ENCODE data around the gene RASA3. TPM values are rescaled to one million over a fixed set of nuclear protein-coding genes. Genes with fewer than 3 reads are reported as not detected.

The RASA3 gene
- total and polyA plus RNA-seq, 2 of the 8 experiments (the other 6 are each of a cell fraction or from before 2014, with no cell fraction given) = 7.5 to 21.9 TPM

GRCh38 chr13:114145722-114146121 is 13.3 kb upstream of the RASA3 start:
- CTCF ChIA-PET (ENCODE audit: partially characterized antibody) = interaction anchor here (0.6 to 2.4 kb wide), 12 partner anchors 8 to 258 kb away, joined by 3 to 13 read pairs (median 3); partner anchors contain the start of gene CFAP97D2

More at GRCh38 chr13:114145722-114146121, 13.3 kb upstream of the RASA3 start:
- no peak overlapping the region for H4K91ac ChIP-seq (replicated peaks; ENCODE audit: insufficient read length, low read length)
- no peak for TF ChIP-seq SIRT6 (IDR thresholded peaks at IDR 0.05; ENCODE audit: low read length)
- no peak for TF ChIP-seq E2F6 (IDR thresholded peaks at IDR 0.05)
- no peak for TF ChIP-seq TEAD4 (IDR thresholded peaks at IDR 0.05; ENCODE audit: low read depth, low read length)
- no peak overlapping the region for H2BK20ac ChIP-seq (ENCODE audit: low read length)
- H3K36me3 ChIP-seq (ENCODE audit: control insufficient read depth in 2 of 4, insufficient read depth in 4 of 4, low read length in 3 of 4) = no peaks in the 10 kb centered on the region; a peak in 1 of 8 replicates
- H3K9me3 ChIP-seq (ENCODE audit: insufficient read depth in 2 of 2, low read depth in 1 of 2, low read length in 1 of 2) = no peaks in the 10 kb centered on the region
- no peak overlapping the region for H3K4ac ChIP-seq (replicated peaks; ENCODE audit: insufficient read length, low read depth, low read length)
- no peaks in the 10 kb centered on the region for H3K27me3 ChIP-seq (replicated peaks in 1 of 4; ENCODE audit: control insufficient read depth in 3 of 4, extremely low read depth in 1 of 4, insufficient read depth in 3 of 4, low read length in 3 of 4)
- H3K14ac ChIP-seq (ENCODE audit: insufficient read length) = no peak overlapping the region
- no peak overlapping the region for H3K18ac ChIP-seq (ENCODE audit: extremely low read depth, low read length)
- peaks cover 9% of the 10 kb centered on the region for H3K23me2 ChIP-seq (ENCODE audit: low read depth, low read length)
- H3K23ac ChIP-seq (ENCODE audit: insufficient read length) = no peak overlapping the region
- no peak overlapping the region for H4K8ac ChIP-seq (ENCODE audit: extremely low read depth, insufficient read depth, low read length)
- H3K9ac ChIP-seq (replicated peaks in 1 of 4; ENCODE audit: extremely low read depth in 1 of 4, low read depth in 3 of 4, low read length in 3 of 4) = no peak overlapping the region
- H4K20me1 ChIP-seq (replicated peaks in 1 of 2; ENCODE audit: control insufficient read depth in 1 of 2, insufficient read depth in 2 of 2, low read length in 2 of 2) = peaks cover 0 to 10% of the 10 kb centered on the region in 2 experiments
- H2AFZ ChIP-seq (ENCODE audit: low read length) = no peak overlapping the region
- FAIRE-seq (no peak), DNase-seq (ENCODE audit: low read depth in 1 of 2, low spot score in 2 of 2) (no peak)
- H3K4me3 ChIP-seq (ENCODE audit: extremely low read depth in 1 of 4, insufficient read depth in 2 of 4, low read depth in 3 of 4, low read length in 4 of 4) = no peak overlapping the region
- POLR2A ChIA-PET (ENCODE audit: partially characterized antibody) = no interaction called here
- H2BK12ac ChIP-seq (ENCODE audit: low read depth, low read length) = no peak overlapping the region
- WGBS, 2 experiments (ENCODE audit: extremely low coverage in 1 of 2, insufficient coverage in 1 of 2, insufficient read length in 1 of 2, insufficient replicate concordance in 2 of 2, low coverage in 1 of 2, low lambda C conversion rate in 2 of 2, missing lambda C conversion rate in 1 of 2) = 88% methylated on average over 14 of the region's 14 CpGs; no CpG with 5 or more reads in 1 of the 2 experiments
- H3K79me1 ChIP-seq (ENCODE audit: low read depth, low read length) = no peaks in the 10 kb centered on the region
- no peak overlapping the region for H2BK15ac ChIP-seq (ENCODE audit: low read length)
- H4K5ac ChIP-seq (ENCODE audit: insufficient read length, low read depth, low read length) = no peak overlapping the region
- H3K4me1 ChIP-seq (replicated peaks in 1 of 4; ENCODE audit: control insufficient read depth in 3 of 4, insufficient read depth in 4 of 4, low read length in 3 of 4) = peaks cover 0 to 3% (median 1%) of the 10 kb centered on the region in 4 experiments; a peak in 2 of 7 replicates
- no peak overlapping the region for H3K4me2 ChIP-seq (ENCODE audit: insufficient read depth in 1 of 2, low read depth in 2 of 2, low read length in 2 of 2)
- no peak overlapping the region for H3K56ac ChIP-seq (replicated peaks; ENCODE audit: insufficient read length, low read depth, low read length)
- no peaks in the 10 kb centered on the region for H3K79me2 ChIP-seq (ENCODE audit: control insufficient read depth in 1 of 2, insufficient read depth in 2 of 2, low read length in 2 of 2)
- H3K27ac ChIP-seq (ENCODE audit: low read depth, low read length) = no peak overlapping the region
- H2AK5ac ChIP-seq (ENCODE audit: low read depth, low read length) = no peak overlapping the region
- no peak overlapping the region for H2BK120ac ChIP-seq (replicated peaks; ENCODE audit: low read depth, low read length)
- no peak overlapping the region for H2BK5ac ChIP-seq (ENCODE audit: low read depth, low read length)
